ENCODE measurements around the gene MAP4. TPM values are rescaled to one million over a fixed set of nuclear protein-coding genes. Genes with fewer than 3 reads are reported as not detected.
"Not testable (repeated sequence)": the region's sequence is repeated elsewhere in the genome, so short reads cannot be mapped to it uniquely, and the experiment has no call there.

Gene MAP4
- total RNA-seq, 1 experiment from 2014 or later, result 95.1 TPM

- no peaks in the 10 kb centered on the region for H3K36me3 ChIP-seq (replicated peaks; ENCODE audit: control insufficient read depth, insufficient read depth, low read length)
- H3K27me3 ChIP-seq (ENCODE audit: control insufficient read depth, insufficient read depth, low read length), result no peaks in the 10 kb centered on the region
- no peak for DNase-seq
- H3K4me3 ChIP-seq (ENCODE audit: insufficient read depth, low read depth, low read length), result no peak overlapping the region
Measured at GRCh38 chr3:48026098-48026497, 9.9 kb upstream of the MAP4 start.

GRCh38 chr3:48024401-48024800 is 8.2 kb upstream of the MAP4 start:
- no peak overlapping the region for H3K4me3 ChIP-seq (ENCODE audit: insufficient read depth, low read depth, low read length)

GRCh38 chr3:48023377-48023776 is 7.2 kb upstream of the MAP4 start:
- Histone ChIP-seq H3K27me3 (ENCODE audit: control insufficient read depth, insufficient read depth, low read length) (no peaks in the 10 kb centered on the region), H3K36me3 (replicated peaks; ENCODE audit: control insufficient read depth, insufficient read depth, low read length) (no peaks in the 10 kb centered on the region), H3K4me3 (ENCODE audit: insufficient read depth, low read depth, low read length) (no peak overlapping the region)
- no peak for DNase-seq

More at GRCh38 chr3:48024401-48024800, 8.2 kb upstream of the MAP4 start:
- no peaks in the 10 kb centered on the region for H3K27me3 ChIP-seq (ENCODE audit: control insufficient read depth, insufficient read depth, low read length)
- DNase-seq, result no peak
- no peaks in the 10 kb centered on the region for H3K36me3 ChIP-seq (replicated peaks; ENCODE audit: control insufficient read depth, insufficient read depth, low read length)

GRCh38 chr3:48022178-48022577 is 6.0 kb upstream of the MAP4 start:
- Histone ChIP-seq H3K27me3 (ENCODE audit: control insufficient read depth, insufficient read depth, low read length) (no peaks in the 10 kb centered on the region), H3K4me3 (ENCODE audit: insufficient read depth, low read depth, low read length) (no peak overlapping the region), H3K36me3 (replicated peaks; ENCODE audit: control insufficient read depth, insufficient read depth, low read length) (no peaks in the 10 kb centered on the region)
- DNase-seq, result no peak

- no peak for DNase-seq
- no peak overlapping the region for H3K4me3 ChIP-seq (ENCODE audit: insufficient read depth, low read depth, low read length)
- H3K27me3 ChIP-seq (ENCODE audit: control insufficient read depth, insufficient read depth, low read length), result no peaks in the 10 kb centered on the region
- no peaks in the 10 kb centered on the region for H3K36me3 ChIP-seq (replicated peaks; ENCODE audit: control insufficient read depth, insufficient read depth, low read length)
Measured at GRCh38 chr3:48018841-48019240, 2.6 kb upstream of the MAP4 start.

- Histone ChIP-seq H3K4me3 (ENCODE audit: insufficient read depth, low read depth, low read length) (no peak overlapping the region), H3K27me3 (ENCODE audit: control insufficient read depth, insufficient read depth, low read length) (no peaks in the 10 kb centered on the region), H3K36me3 (replicated peaks; ENCODE audit: control insufficient read depth, insufficient read depth, low read length) (no peaks in the 10 kb centered on the region)
- DNase-seq, result no peak
Measured at GRCh38 chr3:48015431-48016180, 610 bp downstream of the MAP4 start.

GRCh38 chr3:48014358-48014757 is 1.9 kb downstream of the MAP4 start:
- Histone ChIP-seq H3K27me3 (ENCODE audit: control insufficient read depth, insufficient read depth, low read length) (no peaks in the 10 kb centered on the region), H3K36me3 (replicated peaks; ENCODE audit: control insufficient read depth, insufficient read depth, low read length) (no peaks in the 10 kb centered on the region), H3K4me3 (ENCODE audit: insufficient read depth, low read depth, low read length) (no peak overlapping the region)
- no peak for DNase-seq

GRCh38 chr3:48013288-48013980 is 2.8 kb downstream of the MAP4 start:
- no peak overlapping the region for H3K4me3 ChIP-seq (ENCODE audit: insufficient read depth, low read depth, low read length)
- no peak for DNase-seq
- H3K36me3 ChIP-seq (replicated peaks; ENCODE audit: control insufficient read depth, insufficient read depth, low read length), result no peaks in the 10 kb centered on the region
- no peaks in the 10 kb centered on the region for H3K27me3 ChIP-seq (ENCODE audit: control insufficient read depth, insufficient read depth, low read length)

GRCh38 chr3:48012659-48013058 is 3.6 kb downstream of the MAP4 start:
- Histone ChIP-seq H3K4me3 (ENCODE audit: insufficient read depth, low read depth, low read length) (no peak overlapping the region), H3K36me3 (replicated peaks; ENCODE audit: control insufficient read depth, insufficient read depth, low read length) (no peaks in the 10 kb centered on the region), H3K27me3 (ENCODE audit: control insufficient read depth, insufficient read depth, low read length) (no peaks in the 10 kb centered on the region)
- DNase-seq, result no peak

GRCh38 chr3:48008066-48008465 is 8.2 kb downstream of the MAP4 start:
- not testable (repeated sequence) for DNase-seq; H3K4me3 ChIP-seq (ENCODE audit: insufficient read depth, low read depth, low read length); H3K27me3 ChIP-seq (ENCODE audit: control insufficient read depth, insufficient read depth, low read length); H3K36me3 ChIP-seq (replicated peaks; ENCODE audit: control insufficient read depth, insufficient read depth, low read length)

GRCh38 chr3:48007361-48007760 is 8.9 kb downstream of the MAP4 start:
- H3K4me3 ChIP-seq (ENCODE audit: insufficient read depth, low read depth, low read length); DNase-seq; H3K36me3 ChIP-seq (replicated peaks; ENCODE audit: control insufficient read depth, insufficient read depth, low read length): not testable (repeated sequence)

GRCh38 chr3:48006794-48007193 is 9.4 kb downstream of the MAP4 start:
- not testable (repeated sequence) for H3K36me3 ChIP-seq (replicated peaks; ENCODE audit: control insufficient read depth, insufficient read depth, low read length); H3K4me3 ChIP-seq (ENCODE audit: insufficient read depth, low read depth, low read length); H3K27me3 ChIP-seq (ENCODE audit: control insufficient read depth, insufficient read depth, low read length); DNase-seq

More at GRCh38 chr3:48007361-48007760, 8.9 kb downstream of the MAP4 start:
- H3K27me3 ChIP-seq (ENCODE audit: control insufficient read depth, insufficient read depth, low read length), result not testable (repeated sequence)

GRCh38 chr3:48004694-48005093 is 11.5 kb downstream of the MAP4 start:
- H3K27me3 ChIP-seq (ENCODE audit: control insufficient read depth, insufficient read depth, low read length), result no peaks in the 10 kb centered on the region
- no peak for DNase-seq
- no peaks in the 10 kb centered on the region for H3K36me3 ChIP-seq (replicated peaks; ENCODE audit: control insufficient read depth, insufficient read depth, low read length)
- no peak overlapping the region for H3K4me3 ChIP-seq (ENCODE audit: insufficient read depth, low read depth, low read length)

GRCh38 chr3:48002787-48003186 is 13.4 kb downstream of the MAP4 start:
- Histone ChIP-seq H3K4me3 (ENCODE audit: insufficient read depth, low read depth, low read length) (no peak overlapping the region), H3K27me3 (ENCODE audit: control insufficient read depth, insufficient read depth, low read length) (no peaks in the 10 kb centered on the region)

GRCh38 chr3:48001991-48002390 is 14.2 kb downstream of the MAP4 start:
- Histone ChIP-seq H3K36me3 (replicated peaks; ENCODE audit: control insufficient read depth, insufficient read depth, low read length) (no peaks in the 10 kb centered on the region), H3K4me3 (ENCODE audit: insufficient read depth, low read depth, low read length) (no peak overlapping the region), H3K27me3 (ENCODE audit: control insufficient read depth, insufficient read depth, low read length) (no peaks in the 10 kb centered on the region)
- no peak for DNase-seq

More at GRCh38 chr3:48002787-48003186, 13.4 kb downstream of the MAP4 start:
- no peaks in the 10 kb centered on the region for H3K36me3 ChIP-seq (replicated peaks; ENCODE audit: control insufficient read depth, insufficient read depth, low read length)
- DNase-seq, result no peak
